ENCODE data around the gene ZNF132.

Gene ZNF132

DNA sequence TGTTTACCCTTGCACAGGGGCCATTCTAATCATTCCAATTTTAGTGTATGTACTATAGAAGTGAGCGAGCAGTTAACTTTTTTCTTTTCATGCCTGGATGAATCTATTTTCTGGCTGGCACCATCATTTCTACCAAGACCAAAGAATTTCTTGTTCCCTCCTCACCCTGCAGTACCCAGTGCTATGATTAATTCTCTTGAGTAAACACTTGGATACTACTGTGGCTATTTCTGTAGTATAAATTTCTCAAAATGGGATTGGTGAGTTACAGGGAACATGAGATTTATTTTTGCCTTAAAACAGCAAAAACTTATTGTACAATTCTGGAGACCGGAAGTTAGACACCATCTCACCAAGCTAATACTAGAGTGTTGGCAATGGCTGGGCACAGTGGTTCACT lies 43.8 kb upstream of the ZNF132 start (continued):
- TF ChIP-seq, protein P1, sequence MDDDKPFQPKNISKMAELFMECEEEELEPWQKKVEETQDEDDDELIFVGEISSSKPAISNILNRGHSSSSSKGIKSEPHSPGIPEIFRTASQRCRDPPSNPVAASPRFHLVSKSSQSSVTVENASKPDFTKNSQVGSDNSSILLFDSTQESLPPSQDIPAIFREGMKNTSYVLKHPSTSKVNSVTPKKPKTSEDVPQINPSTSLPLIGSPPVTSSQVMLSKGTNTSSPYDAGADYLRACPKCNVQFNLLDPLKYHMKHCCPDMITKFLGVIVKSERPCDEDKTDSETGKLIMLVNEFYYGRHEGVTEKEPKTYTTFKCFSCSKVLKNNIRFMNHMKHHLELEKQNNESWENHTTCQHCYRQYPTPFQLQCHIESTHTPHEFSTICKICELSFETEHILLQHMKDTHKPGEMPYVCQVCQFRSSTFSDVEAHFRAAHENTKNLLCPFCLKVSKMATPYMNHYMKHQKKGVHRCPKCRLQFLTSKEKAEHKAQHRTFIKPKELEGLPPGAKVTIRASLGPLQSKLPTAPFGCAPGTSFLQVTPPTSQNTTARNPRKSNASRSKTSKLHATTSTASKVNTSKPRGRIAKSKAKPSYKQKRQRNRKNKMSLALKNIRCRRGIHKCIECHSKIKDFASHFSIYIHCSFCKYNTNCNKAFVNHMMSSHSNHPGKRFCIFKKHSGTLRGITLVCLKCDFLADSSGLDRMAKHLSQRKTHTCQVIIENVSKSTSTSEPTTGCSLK (tag by site-specific recombination; IDR thresholded peaks at IDR 0.05), result no peak
- TF ChIP-seq, protein P2, sequence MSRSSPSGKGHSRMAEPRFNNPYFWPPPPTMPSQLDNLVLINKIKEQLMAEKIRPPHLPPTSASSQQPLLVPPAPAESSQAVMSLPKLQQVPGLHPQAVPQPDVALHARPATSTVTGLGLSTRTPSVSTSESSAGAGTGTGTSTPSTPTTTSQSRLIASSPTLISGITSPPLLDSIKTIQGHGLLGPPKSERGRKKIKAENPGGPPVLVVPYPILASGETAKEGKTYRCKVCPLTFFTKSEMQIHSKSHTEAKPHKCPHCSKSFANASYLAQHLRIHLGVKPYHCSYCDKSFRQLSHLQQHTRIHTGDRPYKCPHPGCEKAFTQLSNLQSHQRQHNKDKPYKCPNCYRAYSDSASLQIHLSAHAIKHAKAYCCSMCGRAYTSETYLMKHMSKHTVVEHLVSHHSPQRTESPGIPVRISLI (tag by site-specific recombination; IDR thresholded peaks at IDR 0.05), result no peak
- TF ChIP-seq, protein P3, sequence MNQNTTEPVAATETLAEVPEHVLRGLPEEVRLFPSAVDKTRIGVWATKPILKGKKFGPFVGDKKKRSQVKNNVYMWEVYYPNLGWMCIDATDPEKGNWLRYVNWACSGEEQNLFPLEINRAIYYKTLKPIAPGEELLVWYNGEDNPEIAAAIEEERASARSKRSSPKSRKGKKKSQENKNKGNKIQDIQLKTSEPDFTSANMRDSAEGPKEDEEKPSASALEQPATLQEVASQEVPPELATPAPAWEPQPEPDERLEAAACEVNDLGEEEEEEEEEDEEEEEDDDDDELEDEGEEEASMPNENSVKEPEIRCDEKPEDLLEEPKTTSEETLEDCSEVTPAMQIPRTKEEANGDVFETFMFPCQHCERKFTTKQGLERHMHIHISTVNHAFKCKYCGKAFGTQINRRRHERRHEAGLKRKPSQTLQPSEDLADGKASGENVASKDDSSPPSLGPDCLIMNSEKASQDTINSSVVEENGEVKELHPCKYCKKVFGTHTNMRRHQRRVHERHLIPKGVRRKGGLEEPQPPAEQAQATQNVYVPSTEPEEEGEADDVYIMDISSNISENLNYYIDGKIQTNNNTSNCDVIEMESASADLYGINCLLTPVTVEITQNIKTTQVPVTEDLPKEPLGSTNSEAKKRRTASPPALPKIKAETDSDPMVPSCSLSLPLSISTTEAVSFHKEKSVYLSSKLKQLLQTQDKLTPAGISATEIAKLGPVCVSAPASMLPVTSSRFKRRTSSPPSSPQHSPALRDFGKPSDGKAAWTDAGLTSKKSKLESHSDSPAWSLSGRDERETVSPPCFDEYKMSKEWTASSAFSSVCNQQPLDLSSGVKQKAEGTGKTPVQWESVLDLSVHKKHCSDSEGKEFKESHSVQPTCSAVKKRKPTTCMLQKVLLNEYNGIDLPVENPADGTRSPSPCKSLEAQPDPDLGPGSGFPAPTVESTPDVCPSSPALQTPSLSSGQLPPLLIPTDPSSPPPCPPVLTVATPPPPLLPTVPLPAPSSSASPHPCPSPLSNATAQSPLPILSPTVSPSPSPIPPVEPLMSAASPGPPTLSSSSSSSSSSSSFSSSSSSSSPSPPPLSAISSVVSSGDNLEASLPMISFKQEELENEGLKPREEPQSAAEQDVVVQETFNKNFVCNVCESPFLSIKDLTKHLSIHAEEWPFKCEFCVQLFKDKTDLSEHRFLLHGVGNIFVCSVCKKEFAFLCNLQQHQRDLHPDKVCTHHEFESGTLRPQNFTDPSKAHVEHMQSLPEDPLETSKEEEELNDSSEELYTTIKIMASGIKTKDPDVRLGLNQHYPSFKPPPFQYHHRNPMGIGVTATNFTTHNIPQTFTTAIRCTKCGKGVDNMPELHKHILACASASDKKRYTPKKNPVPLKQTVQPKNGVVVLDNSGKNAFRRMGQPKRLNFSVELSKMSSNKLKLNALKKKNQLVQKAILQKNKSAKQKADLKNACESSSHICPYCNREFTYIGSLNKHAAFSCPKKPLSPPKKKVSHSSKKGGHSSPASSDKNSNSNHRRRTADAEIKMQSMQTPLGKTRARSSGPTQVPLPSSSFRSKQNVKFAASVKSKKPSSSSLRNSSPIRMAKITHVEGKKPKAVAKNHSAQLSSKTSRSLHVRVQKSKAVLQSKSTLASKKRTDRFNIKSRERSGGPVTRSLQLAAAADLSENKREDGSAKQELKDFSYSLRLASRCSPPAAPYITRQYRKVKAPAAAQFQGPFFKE (tag by site-specific recombination; IDR thresholded peaks at IDR 0.05; ENCODE audit: borderline replicate concordance), result no peak

DNA sequence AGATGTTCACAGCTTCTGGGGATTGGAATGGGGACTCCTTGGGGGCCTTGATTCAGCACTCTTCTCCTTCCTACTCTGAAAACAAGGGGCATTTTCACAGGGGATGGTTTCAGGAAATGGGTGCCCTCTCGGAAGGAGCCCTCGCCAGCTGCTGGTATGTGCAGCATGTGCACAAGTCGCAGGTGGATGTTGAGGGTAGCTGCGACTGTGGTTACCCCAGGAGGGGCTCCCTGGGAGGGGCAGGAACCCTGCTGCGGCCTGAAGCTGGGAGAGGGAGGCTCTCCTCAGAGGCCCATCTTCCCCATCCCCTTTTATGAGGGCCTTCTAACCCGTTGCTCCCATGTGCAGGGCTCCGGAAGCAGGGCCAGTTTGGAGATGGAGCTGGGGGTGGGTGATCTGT lies 42.4 kb upstream of the ZNF132 start:
- Histone ChIP-seq H3K27ac (ENCODE audit: extremely low read depth, low read depth, low read length) (no peak overlapping the region), H3K9me3 (ENCODE audit: control insufficient read depth, insufficient read depth, low read depth, low read length) (no peaks in the 10 kb centered on the region), H3K36me3 (ENCODE audit: control insufficient read depth in 2 of 2, insufficient read depth in 1 of 2, low read length in 2 of 2) (peaks cover 4 to 39% of the 10 kb centered on the region in 2 experiments; a peak in 2 of 3 replicates), H3K4me3 (ENCODE audit: low read depth, low read length) (no peak overlapping the region), H3K4me1 (ENCODE audit: control insufficient read depth, insufficient read depth, low read length) (no peaks in the 10 kb centered on the region)
- POLR2A ChIA-PET, result interaction anchor here (0.5 to 1.5 kb wide), 2 partner anchors 37 to 771 kb away, joined by 4 to 6 read pairs; partner anchors contain the start of gene ZBTB45
- TF ChIP-seq ZNF664 (tag by site-specific recombination; IDR thresholded peaks at IDR 0.05) (no peak), ZSCAN16 (tag by site-specific recombination; IDR thresholded peaks at IDR 0.05) (no peak)
- TF ChIP-seq, protein P4, sequence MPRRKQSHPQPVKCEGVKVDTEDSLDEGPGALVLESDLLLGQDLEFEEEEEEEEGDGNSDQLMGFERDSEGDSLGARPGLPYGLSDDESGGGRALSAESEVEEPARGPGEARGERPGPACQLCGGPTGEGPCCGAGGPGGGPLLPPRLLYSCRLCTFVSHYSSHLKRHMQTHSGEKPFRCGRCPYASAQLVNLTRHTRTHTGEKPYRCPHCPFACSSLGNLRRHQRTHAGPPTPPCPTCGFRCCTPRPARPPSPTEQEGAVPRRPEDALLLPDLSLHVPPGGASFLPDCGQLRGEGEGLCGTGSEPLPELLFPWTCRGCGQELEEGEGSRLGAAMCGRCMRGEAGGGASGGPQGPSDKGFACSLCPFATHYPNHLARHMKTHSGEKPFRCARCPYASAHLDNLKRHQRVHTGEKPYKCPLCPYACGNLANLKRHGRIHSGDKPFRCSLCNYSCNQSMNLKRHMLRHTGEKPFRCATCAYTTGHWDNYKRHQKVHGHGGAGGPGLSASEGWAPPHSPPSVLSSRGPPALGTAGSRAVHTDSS (tag by site-specific recombination; IDR thresholded peaks at IDR 0.05), result no peak
- TF ChIP-seq, protein P5, sequence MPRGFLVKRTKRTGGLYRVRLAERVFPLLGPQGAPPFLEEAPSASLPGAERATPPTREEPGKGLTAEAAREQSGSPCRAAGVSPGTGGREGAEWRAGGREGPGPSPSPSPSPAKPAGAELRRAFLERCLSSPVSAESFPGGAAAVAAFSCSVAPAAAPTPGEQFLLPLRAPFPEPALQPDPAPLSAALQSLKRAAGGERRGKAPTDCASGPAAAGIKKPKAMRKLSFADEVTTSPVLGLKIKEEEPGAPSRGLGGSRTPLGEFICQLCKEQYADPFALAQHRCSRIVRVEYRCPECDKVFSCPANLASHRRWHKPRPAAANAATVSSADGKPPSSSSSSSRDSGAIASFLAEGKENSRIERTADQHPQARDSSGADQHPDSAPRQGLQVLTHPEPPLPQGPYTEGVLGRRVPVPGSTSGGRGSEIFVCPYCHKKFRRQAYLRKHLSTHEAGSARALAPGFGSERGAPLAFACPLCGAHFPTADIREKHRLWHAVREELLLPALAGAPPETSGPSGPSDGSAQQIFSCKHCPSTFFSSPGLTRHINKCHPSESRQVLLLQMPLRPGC (tag by site-specific recombination; IDR thresholded peaks at IDR 0.05), result no peak
- CTCF ChIA-PET, result no interaction called here

DNA sequence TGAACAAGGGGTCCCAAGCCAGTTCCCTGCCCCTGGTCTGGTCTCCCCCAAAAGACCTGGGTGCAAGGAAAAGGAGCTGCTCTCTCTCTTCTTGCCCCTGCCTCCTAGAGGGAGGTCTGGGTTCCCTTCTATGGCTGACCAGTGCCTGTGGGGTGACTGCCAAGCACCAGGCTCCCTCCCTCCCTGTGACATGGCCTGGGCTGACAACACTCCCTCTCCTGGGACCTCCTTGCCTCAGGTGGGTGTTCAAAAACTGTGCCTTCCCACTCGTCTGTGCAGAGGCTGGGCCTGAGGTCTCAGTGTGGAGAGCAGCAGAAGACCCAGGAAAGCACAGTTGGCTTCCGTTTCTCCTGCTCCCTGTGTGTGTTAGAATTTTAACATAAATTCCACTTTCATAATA lies 40.9 kb upstream of the ZNF132 start:
- peaks cover 4 to 39% of the 10 kb centered on the region in 2 experiments; a peak in 2 of 3 replicates for H3K36me3 ChIP-seq (ENCODE audit: control insufficient read depth in 2 of 2, insufficient read depth in 1 of 2, low read length in 2 of 2)
- no peak overlapping the region for H3K4me3 ChIP-seq (ENCODE audit: low read depth, low read length)
- no peak overlapping the region for H3K27ac ChIP-seq (ENCODE audit: extremely low read depth, low read depth, low read length)
- no peaks in the 10 kb centered on the region for H3K4me1 ChIP-seq (ENCODE audit: control insufficient read depth, insufficient read depth, low read length)
- CTCF ChIA-PET, result interaction anchor here (0.6 kb wide), 1 partner anchor 27 kb away, joined by 3 read pairs; no protein-coding TSS in a partner anchor
- POLR2A ChIA-PET, result no interaction called here
- TF ChIP-seq, protein P6, sequence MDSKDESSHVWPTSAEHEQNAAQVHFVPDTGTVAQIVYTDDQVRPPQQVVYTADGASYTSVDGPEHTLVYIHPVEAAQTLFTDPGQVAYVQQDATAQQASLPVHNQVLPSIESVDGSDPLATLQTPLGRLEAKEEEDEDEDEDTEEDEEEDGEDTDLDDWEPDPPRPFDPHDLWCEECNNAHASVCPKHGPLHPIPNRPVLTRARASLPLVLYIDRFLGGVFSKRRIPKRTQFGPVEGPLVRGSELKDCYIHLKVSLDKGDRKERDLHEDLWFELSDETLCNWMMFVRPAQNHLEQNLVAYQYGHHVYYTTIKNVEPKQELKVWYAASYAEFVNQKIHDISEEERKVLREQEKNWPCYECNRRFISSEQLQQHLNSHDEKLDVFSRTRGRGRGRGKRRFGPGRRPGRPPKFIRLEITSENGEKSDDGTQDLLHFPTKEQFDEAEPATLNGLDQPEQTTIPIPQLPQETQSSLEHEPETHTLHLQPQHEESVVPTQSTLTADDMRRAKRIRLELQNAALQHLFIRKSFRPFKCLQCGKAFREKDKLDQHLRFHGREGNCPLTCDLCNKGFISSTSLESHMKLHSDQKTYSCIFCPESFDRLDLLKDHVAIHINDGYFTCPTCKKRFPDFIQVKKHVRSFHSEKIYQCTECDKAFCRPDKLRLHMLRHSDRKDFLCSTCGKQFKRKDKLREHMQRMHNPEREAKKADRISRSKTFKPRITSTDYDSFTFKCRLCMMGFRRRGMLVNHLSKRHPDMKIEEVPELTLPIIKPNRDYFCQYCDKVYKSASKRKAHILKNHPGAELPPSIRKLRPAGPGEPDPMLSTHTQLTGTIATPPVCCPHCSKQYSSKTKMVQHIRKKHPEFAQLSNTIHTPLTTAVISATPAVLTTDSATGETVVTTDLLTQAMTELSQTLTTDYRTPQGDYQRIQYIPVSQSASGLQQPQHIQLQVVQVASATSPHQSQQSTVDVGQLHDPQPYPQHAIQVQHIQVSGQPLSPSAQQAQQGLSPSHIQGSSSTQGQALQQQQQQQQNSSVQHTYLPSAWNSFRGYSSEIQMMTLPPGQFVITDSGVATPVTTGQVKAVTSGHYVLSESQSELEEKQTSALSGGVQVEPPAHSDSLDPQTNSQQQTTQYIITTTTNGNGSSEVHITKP (tag by site-specific recombination; IDR thresholded peaks at IDR 0.05), result no peak
- TF ChIP-seq ZNF2 (tag by site-specific recombination; IDR thresholded peaks at IDR 0.05) (no peak), EGR2 (tag by site-specific recombination; IDR thresholded peaks at IDR 0.05; ENCODE audit: low read depth) (peak; percentile 50; the same call in 1 of the 2 replicates)
- TF ChIP-seq, protein P7, sequence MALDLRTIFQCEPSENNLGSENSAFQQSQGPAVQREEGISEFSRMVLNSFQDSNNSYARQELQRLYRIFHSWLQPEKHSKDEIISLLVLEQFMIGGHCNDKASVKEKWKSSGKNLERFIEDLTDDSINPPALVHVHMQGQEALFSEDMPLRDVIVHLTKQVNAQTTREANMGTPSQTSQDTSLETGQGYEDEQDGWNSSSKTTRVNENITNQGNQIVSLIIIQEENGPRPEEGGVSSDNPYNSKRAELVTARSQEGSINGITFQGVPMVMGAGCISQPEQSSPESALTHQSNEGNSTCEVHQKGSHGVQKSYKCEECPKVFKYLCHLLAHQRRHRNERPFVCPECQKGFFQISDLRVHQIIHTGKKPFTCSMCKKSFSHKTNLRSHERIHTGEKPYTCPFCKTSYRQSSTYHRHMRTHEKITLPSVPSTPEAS (tag by site-specific recombination; IDR thresholded peaks at IDR 0.05), result no peak
- no peaks in the 10 kb centered on the region for H3K9me3 ChIP-seq (ENCODE audit: control insufficient read depth, insufficient read depth, low read depth, low read length)
